CD14-positive monocyte (primary cell): ENCODE data around the gene KAT6B. TPM values are rescaled to one million over a fixed set of nuclear protein-coding genes. Genes with fewer than 3 reads are reported as not detected.

Experiments
- DNase-seq, 3 donors: peaks; one replicate each; pipeline ENCODE4 v3.0.0-alpha.2; 2011 to 2022
- H2AFZ ChIP-seq: 2 replicates; pipeline ENCODE4 v1.6.0; 2012; ENCODE audit warnings: mild to moderate bottlenecking, low read depth, low read length, inconsistent platforms; ENCODE audit not compliant: insufficient read depth, poor library complexity, severe bottlenecking
- H3K27ac ChIP-seq, 2 donors: 1 replicate in 1 of 2; 2 replicates in 1 of 2; pipeline ENCODE4 v1.5.1; 2012 to 2013; ENCODE audit warnings: low read length in 2 of 2, control low read depth in 1 of 2, inconsistent platforms in 1 of 2, low read depth in 1 of 2, mild to moderate bottlenecking in 1 of 2
- H3K27me3 ChIP-seq, 2 donors: one replicate each; pipeline versions ENCODE4 v1.6.0 to v1.6.1; 2011 to 2013; ENCODE audit warnings: low read length in 2 of 2; ENCODE audit not compliant: control insufficient read depth in 2 of 2, insufficient read depth in 2 of 2
- H3K36me3 ChIP-seq, 2 donors: replicated peaks in 1 of 2; 1 replicate in 1 of 2; 2 replicates in 1 of 2; pipeline versions ENCODE4 v1.5.1 to v1.6.1; 2012 to 2013; ENCODE audit warnings: low read length in 2 of 2, control low read depth in 1 of 2, inconsistent platforms in 1 of 2, mild to moderate bottlenecking in 1 of 2; ENCODE audit not compliant: insufficient read depth in 2 of 2, control insufficient read depth in 1 of 2
- H3K4me1 ChIP-seq, 2 donors: 1 replicate in 1 of 2; 2 replicates in 1 of 2; pipeline versions ENCODE4 v1.5.1 to v1.6.1; 2012 to 2013; ENCODE audit warnings: low read length in 2 of 2, control low read depth in 1 of 2, inconsistent platforms in 1 of 2, mild to moderate bottlenecking in 1 of 2, moderate library complexity in 1 of 2; ENCODE audit not compliant: insufficient read depth in 2 of 2, control insufficient read depth in 1 of 2
- H3K4me2 ChIP-seq: replicated peaks from 2 replicates; pipeline ENCODE3; 2012; ENCODE audit warnings: low read length, moderate library complexity, mild to moderate bottlenecking; ENCODE audit not compliant: poor library complexity, severe bottlenecking; ENCODE audit errors: extremely low read depth
- H3K4me3 ChIP-seq, 3 experiments: fragments of 200-600 bp in 1 of 3; sonication (generic) in 1 of 3; replicated peaks in 1 of 3; 1 replicate in 2 of 3; 2 replicates in 1 of 3; pipeline ENCODE4 v1.5.1; 2011 to 2013; ENCODE audit warnings: low read length in 3 of 3, mild to moderate bottlenecking in 3 of 3, control low read depth in 2 of 3, low read depth in 2 of 3, inconsistent platforms in 1 of 3, moderate library complexity in 1 of 3
- H3K79me2 ChIP-seq: 2 replicates; pipeline ENCODE4 v1.6.0; 2012; ENCODE audit warnings: mild to moderate bottlenecking, control low read depth, inconsistent platforms, low read length, moderate library complexity; ENCODE audit not compliant: insufficient read depth
- H3K9ac ChIP-seq: 2 replicates; pipeline ENCODE4 v1.6.0; 2017; ENCODE audit warnings: low read length, mild to moderate bottlenecking; ENCODE audit not compliant: insufficient read depth, poor library complexity, severe bottlenecking
- H3K9me3 ChIP-seq, 2 donors: replicated peaks in 1 of 2; 1 replicate in 1 of 2; 2 replicates in 1 of 2; pipeline versions ENCODE4 v1.5.1 to v1.6.1; 2012 to 2013; ENCODE audit warnings: low read length in 2 of 2, control low read depth in 1 of 2; ENCODE audit not compliant: control insufficient read depth in 1 of 2, insufficient read depth in 1 of 2
- H4K20me1 ChIP-seq: 2 replicates; pipeline ENCODE4 v1.6.0; 2012; ENCODE audit warnings: mild to moderate bottlenecking, low read length, control low read depth, moderate library complexity; ENCODE audit not compliant: insufficient read depth
- H3K27ac Mint-ChIP-seq, 7 donors: one replicate each; pipeline ENCODE4 v1.8.0; 2020; ENCODE audit warnings: mild to moderate bottlenecking in 7 of 7, mixed read lengths in 7 of 7, moderate library complexity in 6 of 7, inconsistent platforms in 2 of 7
- H3K27me3 Mint-ChIP-seq, 3 donors: one replicate each; pipeline ENCODE4 v1.8.0; 2021 to 2022; ENCODE audit warnings: low read depth in 3 of 3, mild to moderate bottlenecking in 3 of 3, mixed read lengths in 3 of 3, moderate library complexity in 3 of 3, inconsistent platforms in 1 of 3
- H3K36me3 Mint-ChIP-seq, 2 donors: one replicate each; pipeline ENCODE4 v1.8.0; 2020; ENCODE audit warnings: mixed read lengths in 2 of 2, inconsistent platforms in 1 of 2, mild to moderate bottlenecking in 1 of 2
- H3K4me1 Mint-ChIP-seq: one replicate; pipeline ENCODE4 v1.8.0; 2020; ENCODE audit warnings: mild to moderate bottlenecking, mixed read lengths
- H3K4me3 Mint-ChIP-seq, 2 donors: one replicate each; pipeline ENCODE4 v1.8.0; 2020; ENCODE audit warnings: mild to moderate bottlenecking in 2 of 2, mixed read lengths in 2 of 2, moderate library complexity in 1 of 2
- H3K9me3 Mint-ChIP-seq, 7 donors: one replicate each; pipeline ENCODE4 v1.8.0; 2020 to 2022; ENCODE audit warnings: mixed read lengths in 7 of 7, mild to moderate bottlenecking in 6 of 7, moderate library complexity in 6 of 7, inconsistent platforms in 2 of 7
- WGBS: methylation state at CpG from one replicate; pipeline ENCODE4 v1.1.5; 2013; ENCODE audit warnings: missing lambda C conversion rate; ENCODE audit not compliant: insufficient coverage; 5-methylcytosine and 5-hydroxymethylcytosine counted together
- intact Hi-C, 2 donors: fragments of 100-400 bp; cut with micrococcal nuclease; formaldehyde crosslinking; loops; one replicate each; pipeline versions ENCODE4 v1.15.0 to v1.15.1; 2023
- polyA plus RNA-seq, 3 donors: library from polyadenylated mRNA; depleted of rRNA in 1 of 3; unstranded in 2 of 3; stranded (reverse) in 1 of 3; fragments of 300-500 nt in 2 of 3; fragments of >200 nt in 1 of 3; fragmentation: Illumina TruSeq in 2 of 3; gene quantifications; 1 replicate in 2 of 3; 2 replicates in 1 of 3; pipeline ENCODE4 v1.2.3, GENCODE V29; 2012 to 2021
- TF ChIP-seq, protein P1 (sequence below): fragments of 200-600 bp; IDR thresholded peaks from one replicate; pipeline ENCODE4 v1.8.0; 2022; ENCODE audit warnings: antibody characterized with exemption, mild to moderate bottlenecking

The KAT6B gene
- polyA plus RNA-seq, 3 donors, result 3.3 to 6.4 (median 6.2) TPM

DNA sequence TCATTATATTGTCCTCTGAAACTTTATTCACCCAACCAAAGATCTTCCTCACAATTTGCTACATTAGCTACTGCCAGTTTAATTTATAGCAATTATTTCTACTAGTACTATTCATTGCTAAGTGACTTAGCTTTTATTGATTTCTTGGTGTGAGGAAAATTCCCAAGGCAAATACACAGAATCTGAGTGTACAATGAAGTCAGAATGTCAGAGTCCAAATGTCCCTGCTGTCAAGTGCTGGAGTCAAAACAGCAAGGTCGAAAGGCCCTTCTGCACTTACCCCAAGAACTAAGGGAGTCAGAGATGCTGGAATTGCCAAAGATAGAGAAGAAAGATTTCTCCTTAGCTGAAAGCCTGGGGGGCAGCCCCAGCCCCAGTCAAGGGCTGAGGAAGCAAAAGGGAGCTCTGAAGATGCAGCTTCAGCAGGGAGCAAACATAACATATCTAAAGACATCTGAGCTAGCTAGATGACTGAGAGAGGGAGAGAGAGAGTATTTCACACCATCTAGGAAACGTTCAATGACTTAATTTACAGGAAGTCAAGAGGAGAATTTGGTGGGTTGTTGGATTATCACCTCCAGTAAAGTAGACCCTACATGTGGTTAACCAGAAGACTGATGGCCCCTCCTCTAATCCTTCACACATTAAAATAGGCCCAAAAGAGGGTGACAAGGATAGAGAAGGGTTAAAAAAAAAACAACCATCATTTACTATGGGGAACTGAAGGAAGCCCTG lies 248.5 kb downstream of the KAT6B start:
- intact Hi-C loops, result no loop called here
- H3K9me3 ChIP-seq, result no peaks in the 10 kb centered on the region
- no CpG with 5 or more reads among the region's 2 CpGs for WGBS

DNA sequence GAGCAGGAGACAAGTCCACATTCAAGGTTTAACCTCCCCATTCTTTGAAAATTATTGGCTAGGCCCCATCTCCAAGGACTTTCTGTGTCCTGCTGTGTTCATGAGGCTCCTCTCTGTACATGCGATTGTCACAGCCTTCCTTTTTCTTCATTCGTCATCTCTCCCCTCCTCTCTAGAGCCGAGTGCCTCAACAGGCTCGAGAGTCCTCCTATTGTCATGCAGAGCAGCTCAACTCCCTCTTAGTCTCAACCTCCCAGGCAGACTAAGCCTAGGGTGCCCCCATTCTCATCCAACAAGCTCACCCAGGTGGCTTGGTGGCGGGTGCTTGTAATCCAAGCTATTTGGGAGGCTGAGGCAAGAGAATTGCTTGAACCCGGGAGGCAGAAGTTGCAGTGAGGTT lies 249.9 kb downstream of the KAT6B start:
- H3K27me3 Mint-ChIP-seq, result no peaks in the 10 kb centered on the region
- H3K27ac Mint-ChIP-seq, result no peak overlapping the region
- intact Hi-C loops, result no loop called here

More for the DNA sequence above, 248.5 kb downstream of the KAT6B start:
- Histone ChIP-seq H4K20me1 (no peaks in the 10 kb centered on the region), H3K79me2 (no peaks in the 10 kb centered on the region), H3K27me3 (no peaks in the 10 kb centered on the region), H3K4me3 (no peak overlapping the region), H3K36me3 (no peaks in the 10 kb centered on the region), H2AFZ (no peak overlapping the region), H3K27ac (no peak overlapping the region), H3K9ac (no peak overlapping the region), H3K4me1 (no peaks in the 10 kb centered on the region), H3K4me2 (no peak overlapping the region)
- no peaks in the 10 kb centered on the region for H3K4me1 Mint-ChIP-seq
- H3K36me3 Mint-ChIP-seq, result no peaks in the 10 kb centered on the region
- no peaks in the 10 kb centered on the region for H3K27me3 Mint-ChIP-seq
- no peak overlapping the region for H3K27ac Mint-ChIP-seq
- no peak for DNase-seq
- H3K4me3 Mint-ChIP-seq, result no peak overlapping the region
- TF ChIP-seq, protein P1, sequence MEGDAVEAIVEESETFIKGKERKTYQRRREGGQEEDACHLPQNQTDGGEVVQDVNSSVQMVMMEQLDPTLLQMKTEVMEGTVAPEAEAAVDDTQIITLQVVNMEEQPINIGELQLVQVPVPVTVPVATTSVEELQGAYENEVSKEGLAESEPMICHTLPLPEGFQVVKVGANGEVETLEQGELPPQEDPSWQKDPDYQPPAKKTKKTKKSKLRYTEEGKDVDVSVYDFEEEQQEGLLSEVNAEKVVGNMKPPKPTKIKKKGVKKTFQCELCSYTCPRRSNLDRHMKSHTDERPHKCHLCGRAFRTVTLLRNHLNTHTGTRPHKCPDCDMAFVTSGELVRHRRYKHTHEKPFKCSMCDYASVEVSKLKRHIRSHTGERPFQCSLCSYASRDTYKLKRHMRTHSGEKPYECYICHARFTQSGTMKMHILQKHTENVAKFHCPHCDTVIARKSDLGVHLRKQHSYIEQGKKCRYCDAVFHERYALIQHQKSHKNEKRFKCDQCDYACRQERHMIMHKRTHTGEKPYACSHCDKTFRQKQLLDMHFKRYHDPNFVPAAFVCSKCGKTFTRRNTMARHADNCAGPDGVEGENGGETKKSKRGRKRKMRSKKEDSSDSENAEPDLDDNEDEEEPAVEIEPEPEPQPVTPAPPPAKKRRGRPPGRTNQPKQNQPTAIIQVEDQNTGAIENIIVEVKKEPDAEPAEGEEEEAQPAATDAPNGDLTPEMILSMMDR, result no peak
- H3K9me3 Mint-ChIP-seq, result peaks cover 0 to 2% (median 0%) of the 10 kb centered on the region in 7 donors

More for the DNA sequence above, 249.9 kb downstream of the KAT6B start:
- TF ChIP-seq, protein P1, result no peak
- peaks cover 0 to 2% of the 10 kb centered on the region in 2 donors for H3K9me3 ChIP-seq
- H3K36me3 ChIP-seq, result no peaks in the 10 kb centered on the region
- Mint-ChIP-seq H3K4me3 (no peak overlapping the region), H3K4me1 (no peaks in the 10 kb centered on the region), H3K9me3 (peaks cover under 1 to 4% (median 2%) of the 10 kb centered on the region in 7 donors), H3K36me3 (no peaks in the 10 kb centered on the region)
- H4K20me1 ChIP-seq, result no peaks in the 10 kb centered on the region
- no peak overlapping the region for H2AFZ ChIP-seq
- H3K4me2 ChIP-seq, result no peak overlapping the region
- H3K4me1 ChIP-seq, result no peaks in the 10 kb centered on the region
- H3K9ac ChIP-seq, result no peak overlapping the region
- no peak for DNase-seq
- no peak overlapping the region for H3K4me3 ChIP-seq
- H3K27me3 ChIP-seq, result no peaks in the 10 kb centered on the region
- 88% methylated on average over 4 of the region's 6 CpGs for WGBS
- no peaks in the 10 kb centered on the region for H3K79me2 ChIP-seq
- no peak overlapping the region for H3K27ac ChIP-seq
